HEK293 (cell line): ENCODE results near the gene TMED6.
A peak's percentile ranks its signal among the peaks of the same experiment; 100 is the strongest.

Experiments
- FEZF1 ChIP-seq: fragments of 450-650 bp; formaldehyde crosslinking; IDR thresholded peaks from 2 replicates; pipeline ENCODE4 v1.5.1; 2016; ENCODE audit warnings: missing biosample characterization, missing genetic modification characterization
- HOXD13 ChIP-seq: sonication (generic); formaldehyde crosslinking; IDR thresholded peaks from 2 replicates; pipeline ENCODE4 v1.8.0; 2022; ENCODE audit warnings: missing genetic modification reagents, borderline replicate concordance
- IKZF3 ChIP-seq: fragments of 450-650 bp; IDR thresholded peaks from 2 replicates; pipeline ENCODE4 v1.5.0; 2018; ENCODE audit warnings: missing biosample characterization, mild to moderate bottlenecking, missing genetic modification characterization, moderate library complexity
- KLF10 ChIP-seq: fragments of 450-650 bp; IDR thresholded peaks from 2 replicates; pipeline ENCODE4 v1.5.1; 2018; ENCODE audit warnings: missing biosample characterization, mild to moderate bottlenecking, missing genetic modification characterization
- KLF17 ChIP-seq: fragments of 450-650 bp; formaldehyde crosslinking; IDR thresholded peaks from 2 replicates; pipeline ENCODE4 v1.5.1; 2016; ENCODE audit warnings: missing biosample characterization, missing genetic modification characterization
- SETDB1 ChIP-seq: IDR thresholded peaks from one replicate; pipeline ENCODE4 v1.6.1; 2017; ENCODE audit warnings: mild to moderate bottlenecking, low read length, moderate library complexity, mixed read lengths; ENCODE audit not compliant: insufficient read length
- SP7 ChIP-seq: fragments of 450-650 bp; formaldehyde crosslinking; IDR thresholded peaks from 2 replicates; pipeline ENCODE4 v1.5.1; 2016; ENCODE audit warnings: missing biosample characterization, missing genetic modification characterization
- ZEB2 ChIP-seq: fragments of 450-650 bp; formaldehyde crosslinking; IDR thresholded peaks from 2 replicates; pipeline ENCODE4 v1.5.1; 2016; ENCODE audit warnings: missing biosample characterization, missing genetic modification characterization
- ZFHX2 ChIP-seq: fragments of 450-650 bp; formaldehyde crosslinking; conservative IDR thresholded peaks from 2 replicates; pipeline ENCODE4 v1.5.1; 2016; ENCODE audit warnings: missing biosample characterization, missing genetic modification characterization
- ZFP3 ChIP-seq: fragments of 450-650 bp; formaldehyde crosslinking; IDR thresholded peaks from 2 replicates; pipeline ENCODE4 v1.5.1; 2016; ENCODE audit warnings: low read depth, missing biosample characterization, missing genetic modification characterization
- ZFP37 ChIP-seq: fragments of 450-650 bp; formaldehyde crosslinking; IDR thresholded peaks from 2 replicates; pipeline ENCODE4 v1.5.1; 2016; ENCODE audit warnings: missing biosample characterization, missing genetic modification characterization
- ZNF248 ChIP-seq: fragments of 450-650 bp; formaldehyde crosslinking; IDR thresholded peaks from 2 replicates; pipeline ENCODE4 v1.5.1; 2017; ENCODE audit warnings: missing biosample characterization, missing genetic modification characterization
- ZNF48 ChIP-seq: fragments of 450-650 bp; formaldehyde crosslinking; IDR thresholded peaks from 2 replicates; pipeline ENCODE4 v1.5.1; 2016; ENCODE audit warnings: missing biosample characterization, missing genetic modification characterization
- ZNF549 ChIP-seq: fragments of 450-650 bp; IDR thresholded peaks from 2 replicates; pipeline ENCODE4 v1.5.1; 2018; ENCODE audit warnings: missing biosample characterization, missing genetic modification characterization, mild to moderate bottlenecking, inconsistent platforms, moderate library complexity
- ZNF558 ChIP-seq: fragments of 450-650 bp; formaldehyde crosslinking; IDR thresholded peaks from 2 replicates; pipeline ENCODE4 v1.5.1; 2016; ENCODE audit warnings: missing biosample characterization, missing genetic modification characterization
- ZNF561 ChIP-seq: fragments of 450-650 bp; IDR thresholded peaks from 2 replicates; pipeline ENCODE4 v1.5.1; 2018; ENCODE audit warnings: missing biosample characterization, missing genetic modification characterization, borderline replicate concordance
- ZNF621 ChIP-seq: fragments of 450-650 bp; formaldehyde crosslinking; IDR thresholded peaks from 2 replicates; pipeline ENCODE4 v1.5.1; 2017; ENCODE audit warnings: missing biosample characterization, missing genetic modification characterization
- ZNF626 ChIP-seq: fragments of 450-650 bp; sonication (Bioruptor Pico); formaldehyde crosslinking; IDR thresholded peaks from 2 replicates; pipeline ENCODE4 v1.5.1; 2018; ENCODE audit warnings: missing biosample characterization, missing genetic modification characterization, inconsistent platforms
- ZNF654 ChIP-seq: fragments of 450-650 bp; formaldehyde crosslinking; IDR thresholded peaks from 2 replicates; pipeline ENCODE4 v1.5.1; 2016; ENCODE audit warnings: low read depth, missing biosample characterization, missing genetic modification characterization
- ZNF670 ChIP-seq: fragments of 450-650 bp; formaldehyde crosslinking; IDR thresholded peaks from 2 replicates; pipeline ENCODE4 v1.5.1; 2016; ENCODE audit warnings: missing biosample characterization, missing genetic modification characterization, low read depth
- ZNF692 ChIP-seq: fragments of 450-650 bp; formaldehyde crosslinking; IDR thresholded peaks from 2 replicates; pipeline ENCODE4 v1.5.1; 2016; ENCODE audit warnings: missing biosample characterization, missing genetic modification characterization
- ZNF785 ChIP-seq: fragments of 450-650 bp; formaldehyde crosslinking; IDR thresholded peaks from 2 replicates; pipeline ENCODE4 v1.5.1; 2016; ENCODE audit warnings: missing biosample characterization, missing genetic modification characterization
- ZXDB ChIP-seq: fragments of 450-650 bp; formaldehyde crosslinking; IDR thresholded peaks from 2 replicates; pipeline ENCODE4 v1.5.1; 2016; ENCODE audit warnings: missing biosample characterization, missing genetic modification characterization
- TF ChIP-seq, protein P1 (sequence below): fragments of 450-650 bp; formaldehyde crosslinking; IDR thresholded peaks from 2 replicates; pipeline ENCODE4 v1.5.1; 2017; ENCODE audit warnings: missing biosample characterization, missing genetic modification characterization
- TF ChIP-seq, protein P2 (sequence below): fragments of 450-650 bp; formaldehyde crosslinking; IDR thresholded peaks from 2 replicates; pipeline ENCODE4 v1.5.1; 2016; ENCODE audit warnings: missing biosample characterization, missing genetic modification characterization, borderline replicate concordance
- TF ChIP-seq, protein P3 (sequence below): sonication (generic); formaldehyde crosslinking; IDR thresholded peaks from 2 replicates; pipeline ENCODE4 v1.8.1; 2022; ENCODE audit warnings: mild to moderate bottlenecking, moderate library complexity, missing genetic modification reagents
- TF ChIP-seq, protein P4 (sequence below): fragments of 450-650 bp; formaldehyde crosslinking; IDR thresholded peaks from 2 replicates; pipeline ENCODE4 v1.5.1; 2016; ENCODE audit warnings: missing biosample characterization, missing genetic modification characterization
- TF ChIP-seq, protein P5 (sequence below): fragments of 450-650 bp; formaldehyde crosslinking; IDR thresholded peaks from 2 replicates; pipeline ENCODE4 v1.5.1; 2016; ENCODE audit warnings: missing biosample characterization, missing genetic modification characterization

Gene TMED6

DNA sequence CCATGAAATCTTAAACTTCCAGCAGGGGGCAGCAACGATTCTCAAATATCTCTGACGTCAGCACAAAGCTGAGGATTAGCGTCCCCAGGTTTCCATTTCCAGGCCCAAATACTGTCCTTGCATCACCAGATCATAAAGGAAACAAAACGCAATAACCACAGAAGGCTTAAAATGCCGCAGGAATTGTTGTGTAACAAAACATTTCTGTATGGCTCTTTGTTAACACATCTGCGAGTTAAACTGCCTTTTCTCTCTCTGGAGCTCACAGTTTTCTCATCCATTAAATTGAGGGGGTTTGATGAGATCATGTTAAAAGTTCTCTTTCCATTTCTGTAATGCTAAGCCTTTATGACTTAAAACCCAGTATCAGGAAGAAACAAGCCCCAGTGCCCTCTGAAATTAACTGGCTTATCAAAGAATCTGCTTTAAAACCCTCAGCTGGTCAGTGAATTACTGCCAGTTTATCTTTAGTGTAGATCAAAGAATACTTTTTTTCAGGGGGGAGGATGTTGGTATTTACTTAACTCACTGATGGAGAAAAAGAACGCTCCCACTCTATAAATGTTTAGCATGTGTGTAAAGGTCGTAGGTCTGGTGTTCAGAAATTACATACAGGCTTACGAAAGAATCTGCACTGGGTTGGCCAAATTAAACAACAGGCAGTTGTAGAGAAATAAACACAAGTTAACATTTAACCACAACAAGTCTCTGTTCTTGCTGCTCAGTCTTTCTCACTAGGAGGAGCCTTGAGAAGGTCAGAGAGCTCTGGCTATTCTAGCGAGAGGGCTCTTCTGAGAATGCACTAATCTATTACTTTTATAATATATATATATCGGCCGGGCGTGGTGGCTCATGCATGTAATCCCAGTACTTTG is 44.8 kb upstream of the TMED6 start (continued):
- TF ChIP-seq ZNF692 (tag by site-specific recombination) (0 out of 2 replicates have a peak, but pooled peaks have one; percentile 72), ZNF785 (tag by site-specific recombination) (no peak), ZNF626 (tag by site-specific recombination) (no peak), ZFHX2 (tag by site-specific recombination) (no peak), ZNF561 (tag by site-specific recombination) (peak; percentile 30), FEZF1 (peak; percentile 91), ZEB2 (peak; percentile 93), KLF17 (no peak), ZNF48 (tag by site-specific recombination) (no peak), ZNF670 (tag by site-specific recombination) (no peak), ZFP3 (tag by site-specific recombination) (no peak), HOXD13 (no peak), SETDB1 (no peak), SP7 (tag by site-specific recombination) (peak; percentile 79), ZNF558 (no peak), ZNF549 (tag by site-specific recombination) (no peak), ZNF621 (tag by site-specific recombination) (no peak), ZNF654 (tag by site-specific recombination) (peak; percentile 78), IKZF3 (tag by site-specific recombination) (peak; percentile 92), ZXDB (tag by site-specific recombination) (peak; percentile 68), ZNF248 (tag by site-specific recombination) (no peak), KLF10 (tag by site-specific recombination) (peak; percentile 33; the same call in 1 of the 2 replicates), ZFP37 (tag by site-specific recombination) (no peak)
- TF ChIP-seq, protein P1, sequence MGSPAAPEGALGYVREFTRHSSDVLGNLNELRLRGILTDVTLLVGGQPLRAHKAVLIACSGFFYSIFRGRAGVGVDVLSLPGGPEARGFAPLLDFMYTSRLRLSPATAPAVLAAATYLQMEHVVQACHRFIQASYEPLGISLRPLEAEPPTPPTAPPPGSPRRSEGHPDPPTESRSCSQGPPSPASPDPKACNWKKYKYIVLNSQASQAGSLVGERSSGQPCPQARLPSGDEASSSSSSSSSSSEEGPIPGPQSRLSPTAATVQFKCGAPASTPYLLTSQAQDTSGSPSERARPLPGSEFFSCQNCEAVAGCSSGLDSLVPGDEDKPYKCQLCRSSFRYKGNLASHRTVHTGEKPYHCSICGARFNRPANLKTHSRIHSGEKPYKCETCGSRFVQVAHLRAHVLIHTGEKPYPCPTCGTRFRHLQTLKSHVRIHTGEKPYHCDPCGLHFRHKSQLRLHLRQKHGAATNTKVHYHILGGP (tag by site-specific recombination), result 0 out of 2 replicates have a peak, but pooled peaks have one; percentile 33
- TF ChIP-seq, protein P2, sequence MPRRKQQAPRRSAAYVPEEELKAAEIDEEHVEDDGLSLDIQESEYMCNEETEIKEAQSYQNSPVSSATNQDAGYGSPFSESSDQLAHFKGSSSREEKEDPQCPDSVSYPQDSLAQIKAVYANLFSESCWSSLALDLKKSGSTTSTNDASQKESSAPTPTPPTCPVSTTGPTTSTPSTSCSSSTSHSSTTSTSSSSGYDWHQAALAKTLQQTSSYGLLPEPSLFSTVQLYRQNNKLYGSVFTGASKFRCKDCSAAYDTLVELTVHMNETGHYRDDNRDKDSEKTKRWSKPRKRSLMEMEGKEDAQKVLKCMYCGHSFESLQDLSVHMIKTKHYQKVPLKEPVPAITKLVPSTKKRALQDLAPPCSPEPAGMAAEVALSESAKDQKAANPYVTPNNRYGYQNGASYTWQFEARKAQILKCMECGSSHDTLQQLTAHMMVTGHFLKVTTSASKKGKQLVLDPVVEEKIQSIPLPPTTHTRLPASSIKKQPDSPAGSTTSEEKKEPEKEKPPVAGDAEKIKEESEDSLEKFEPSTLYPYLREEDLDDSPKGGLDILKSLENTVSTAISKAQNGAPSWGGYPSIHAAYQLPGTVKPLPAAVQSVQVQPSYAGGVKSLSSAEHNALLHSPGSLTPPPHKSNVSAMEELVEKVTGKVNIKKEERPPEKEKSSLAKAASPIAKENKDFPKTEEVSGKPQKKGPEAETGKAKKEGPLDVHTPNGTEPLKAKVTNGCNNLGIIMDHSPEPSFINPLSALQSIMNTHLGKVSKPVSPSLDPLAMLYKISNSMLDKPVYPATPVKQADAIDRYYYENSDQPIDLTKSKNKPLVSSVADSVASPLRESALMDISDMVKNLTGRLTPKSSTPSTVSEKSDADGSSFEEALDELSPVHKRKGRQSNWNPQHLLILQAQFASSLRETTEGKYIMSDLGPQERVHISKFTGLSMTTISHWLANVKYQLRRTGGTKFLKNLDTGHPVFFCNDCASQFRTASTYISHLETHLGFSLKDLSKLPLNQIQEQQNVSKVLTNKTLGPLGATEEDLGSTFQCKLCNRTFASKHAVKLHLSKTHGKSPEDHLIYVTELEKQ (tag by site-specific recombination), result no peak
- TF ChIP-seq, protein P3, sequence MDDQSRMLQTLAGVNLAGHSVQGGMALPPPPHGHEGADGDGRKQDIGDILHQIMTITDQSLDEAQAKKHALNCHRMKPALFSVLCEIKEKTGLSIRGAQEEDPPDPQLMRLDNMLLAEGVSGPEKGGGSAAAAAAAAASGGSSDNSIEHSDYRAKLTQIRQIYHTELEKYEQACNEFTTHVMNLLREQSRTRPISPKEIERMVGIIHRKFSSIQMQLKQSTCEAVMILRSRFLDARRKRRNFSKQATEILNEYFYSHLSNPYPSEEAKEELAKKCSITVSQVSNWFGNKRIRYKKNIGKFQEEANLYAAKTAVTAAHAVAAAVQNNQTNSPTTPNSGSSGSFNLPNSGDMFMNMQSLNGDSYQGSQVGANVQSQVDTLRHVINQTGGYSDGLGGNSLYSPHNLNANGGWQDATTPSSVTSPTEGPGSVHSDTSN (CRISPR knock-in tag), result no peak
- TF ChIP-seq, protein P4, sequence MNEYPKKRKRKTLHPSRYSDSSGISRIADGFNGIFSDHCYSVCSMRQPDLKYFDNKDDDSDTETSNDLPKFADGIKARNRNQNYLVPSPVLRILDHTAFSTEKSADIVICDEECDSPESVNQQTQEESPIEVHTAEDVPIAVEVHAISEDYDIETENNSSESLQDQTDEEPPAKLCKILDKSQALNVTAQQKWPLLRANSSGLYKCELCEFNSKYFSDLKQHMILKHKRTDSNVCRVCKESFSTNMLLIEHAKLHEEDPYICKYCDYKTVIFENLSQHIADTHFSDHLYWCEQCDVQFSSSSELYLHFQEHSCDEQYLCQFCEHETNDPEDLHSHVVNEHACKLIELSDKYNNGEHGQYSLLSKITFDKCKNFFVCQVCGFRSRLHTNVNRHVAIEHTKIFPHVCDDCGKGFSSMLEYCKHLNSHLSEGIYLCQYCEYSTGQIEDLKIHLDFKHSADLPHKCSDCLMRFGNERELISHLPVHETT, result peak; percentile 39; the same call in 1 of the 2 replicates
- TF ChIP-seq, protein P5, sequence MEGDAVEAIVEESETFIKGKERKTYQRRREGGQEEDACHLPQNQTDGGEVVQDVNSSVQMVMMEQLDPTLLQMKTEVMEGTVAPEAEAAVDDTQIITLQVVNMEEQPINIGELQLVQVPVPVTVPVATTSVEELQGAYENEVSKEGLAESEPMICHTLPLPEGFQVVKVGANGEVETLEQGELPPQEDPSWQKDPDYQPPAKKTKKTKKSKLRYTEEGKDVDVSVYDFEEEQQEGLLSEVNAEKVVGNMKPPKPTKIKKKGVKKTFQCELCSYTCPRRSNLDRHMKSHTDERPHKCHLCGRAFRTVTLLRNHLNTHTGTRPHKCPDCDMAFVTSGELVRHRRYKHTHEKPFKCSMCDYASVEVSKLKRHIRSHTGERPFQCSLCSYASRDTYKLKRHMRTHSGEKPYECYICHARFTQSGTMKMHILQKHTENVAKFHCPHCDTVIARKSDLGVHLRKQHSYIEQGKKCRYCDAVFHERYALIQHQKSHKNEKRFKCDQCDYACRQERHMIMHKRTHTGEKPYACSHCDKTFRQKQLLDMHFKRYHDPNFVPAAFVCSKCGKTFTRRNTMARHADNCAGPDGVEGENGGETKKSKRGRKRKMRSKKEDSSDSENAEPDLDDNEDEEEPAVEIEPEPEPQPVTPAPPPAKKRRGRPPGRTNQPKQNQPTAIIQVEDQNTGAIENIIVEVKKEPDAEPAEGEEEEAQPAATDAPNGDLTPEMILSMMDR (tag by site-specific recombination), result peak; percentile 24; the same call in 1 of the 2 replicates
